IMR-90 (cell line): ENCODE measurements around the gene PLD1. TPM values are rescaled to one million over a fixed set of nuclear protein-coding genes. Genes with fewer than 3 reads are reported as not detected.

Source experiments
- ATAC-seq: fragments of 200-7000 bp; cut with Tn5 transposase; 2 replicates; pipeline ENCODE4 v1.9.1; 2020; ENCODE audit warnings: low read depth, mild to moderate bottlenecking, moderate library complexity
- BruUV-seq: library from RNA; stranded (reverse); fragments of 400-500 nt; replicated peaks from 2 replicates; lab custom pipeline; 2021; lab: Mats Ljungman, UMichigan
- CTCF ChIA-PET: fragments of 300-600 bp; formaldehyde crosslinking; extraction: SDS; loops from one replicate; lab custom pipeline; 2021; ENCODE audit warnings: antibody characterized with exemption; lab: Yijun Ruan, JAX
- POLR2A ChIA-PET: fragments of 300-600 bp; sonication (Branson Sonifier 250); formaldehyde crosslinking; loops from one replicate; lab custom pipeline; 2022; ENCODE audit warnings: antibody characterized with exemption; ENCODE audit not compliant: unreplicated experiment; lab: Charles Lee
- DNase-seq: peaks from one replicate; pipeline ENCODE4 v3.0.0; 2013
- H2AFZ ChIP-seq: replicated peaks from 2 replicates; pipeline ENCODE3; 2013; ENCODE audit warnings: low read length, mild to moderate bottlenecking; ENCODE audit not compliant: poor library complexity
- H2AK5ac ChIP-seq: 2 replicates; pipeline ENCODE4 v1.6.1; 2013; ENCODE audit warnings: low read depth, low read length, inconsistent platforms
- H2AK9ac ChIP-seq: replicated peaks from 2 replicates; pipeline ENCODE3; 2013; ENCODE audit warnings: mild to moderate bottlenecking, low read depth, low read length, moderate library complexity; ENCODE audit not compliant: poor library complexity
- H2BK120ac ChIP-seq: 2 replicates; pipeline ENCODE4 v1.6.1; 2013; ENCODE audit warnings: low read depth, low read length, inconsistent platforms
- H2BK15ac ChIP-seq: 3 replicates; pipeline ENCODE4 v1.6.1; 2013; ENCODE audit warnings: low read depth, low read length, inconsistent platforms
- H2BK20ac ChIP-seq: 2 replicates; pipeline ENCODE4 v1.6.1; 2013; ENCODE audit warnings: low read depth, mild to moderate bottlenecking, inconsistent platforms, low read length, moderate library complexity
- H2BK5ac ChIP-seq: 2 replicates; pipeline ENCODE4 v1.6.1; 2013; ENCODE audit warnings: mild to moderate bottlenecking, low read depth, low read length, inconsistent platforms; ENCODE audit not compliant: poor library complexity, severe bottlenecking
- H3K14ac ChIP-seq: replicated peaks from 2 replicates; pipeline ENCODE4 v1.6.1; 2013; ENCODE audit warnings: low read depth, low read length, inconsistent platforms
- H3K18ac ChIP-seq: 2 replicates; pipeline ENCODE4 v1.6.1; 2013; ENCODE audit warnings: low read depth, low read length, control low read depth
- H3K23ac ChIP-seq: 2 replicates; pipeline ENCODE4 v1.6.1; 2013; ENCODE audit warnings: low read depth, low read length, inconsistent platforms
- H3K27ac ChIP-seq: 2 replicates; pipeline ENCODE4 v1.5.1; 2013; ENCODE audit warnings: mild to moderate bottlenecking, control low read depth, low read length; ENCODE audit not compliant: insufficient read depth
- H3K27me3 ChIP-seq: 2 replicates; pipeline ENCODE4 v1.6.1; 2013; ENCODE audit warnings: low read length; ENCODE audit not compliant: control insufficient read depth, insufficient read depth
- H3K36me3 ChIP-seq: 2 replicates; pipeline ENCODE4 v1.6.1; 2013; ENCODE audit warnings: low read length, mixed read lengths; ENCODE audit not compliant: control insufficient read depth, insufficient read depth
- H3K4ac ChIP-seq: 2 replicates; pipeline ENCODE4 v1.6.1; 2013; ENCODE audit warnings: low read depth, low read length, inconsistent platforms
- H3K4me1 ChIP-seq: 2 replicates; pipeline ENCODE4 v1.6.1; 2013; ENCODE audit warnings: low read length, mixed read lengths; ENCODE audit not compliant: control insufficient read depth, insufficient read depth
- H3K4me2 ChIP-seq: 2 replicates; pipeline ENCODE4 v1.6.1; 2013; ENCODE audit warnings: low read depth, mild to moderate bottlenecking, control low read depth, low read length, moderate library complexity
- H3K4me3 ChIP-seq: 2 replicates; pipeline ENCODE4 v1.5.1; 2013; ENCODE audit warnings: low read depth, mild to moderate bottlenecking, control low read depth, low read length, moderate library complexity; ENCODE audit not compliant: insufficient read depth
- H3K56ac ChIP-seq: 2 replicates; pipeline ENCODE4 v1.6.1; 2013; ENCODE audit warnings: low read length, inconsistent platforms; ENCODE audit not compliant: insufficient read depth; ENCODE audit errors: extremely low read depth
- H3K79me1 ChIP-seq, 2 experiments: 2 replicates each; pipeline ENCODE4 v1.6.1; 2013; ENCODE audit warnings: low read length in 2 of 2, inconsistent platforms in 1 of 2, low read depth in 1 of 2
- H3K9ac ChIP-seq: 2 replicates; pipeline ENCODE4 v1.6.1; 2013; ENCODE audit warnings: low read depth, low read length, control low read depth
- H3K9me1 ChIP-seq: 2 replicates; pipeline ENCODE4 v1.6.1; 2013; ENCODE audit warnings: low read length, inconsistent platforms; ENCODE audit not compliant: insufficient read depth
- H3K9me3 ChIP-seq: 2 replicates; pipeline ENCODE4 v1.6.1; 2013; ENCODE audit warnings: low read length; ENCODE audit not compliant: control insufficient read depth, insufficient read depth
- H4K20me1 ChIP-seq: 2 replicates; pipeline ENCODE4 v1.6.1; 2013; ENCODE audit warnings: low read length, inconsistent platforms; ENCODE audit not compliant: insufficient read depth
- H4K5ac ChIP-seq: 2 replicates; pipeline ENCODE4 v1.6.1; 2013; ENCODE audit warnings: mild to moderate bottlenecking, low read depth, low read length, control low read depth
- H4K8ac ChIP-seq, 2 experiments: 2 replicates each; pipeline ENCODE4 v1.6.1; 2013; ENCODE audit warnings: low read depth in 2 of 2, low read length in 2 of 2, control low read depth in 1 of 2, inconsistent platforms in 1 of 2
- H4K91ac ChIP-seq: 2 replicates; pipeline ENCODE4 v1.6.1; 2013; ENCODE audit warnings: low read depth, low read length, inconsistent platforms; ENCODE audit not compliant: insufficient read depth
- CEBPB ChIP-seq: IDR thresholded peaks from 2 replicates; pipeline ENCODE4 v1.6.1; 2012; ENCODE audit warnings: low read depth, low read length, improper control_type of control experiment
- FOS ChIP-seq: fragments of 150-350 bp; IDR thresholded peaks from 2 replicates; pipeline ENCODE4 v1.6.1; 2016; ENCODE audit warnings: low read depth, low read length
- MAFK ChIP-seq: IDR thresholded peaks from 2 replicates; pipeline ENCODE4 v1.6.1; 2012; ENCODE audit warnings: low read depth, low read length, improper control_type of control experiment
- MAZ ChIP-seq: IDR thresholded peaks from 2 replicates; pipeline ENCODE4 v1.6.1; 2012; ENCODE audit warnings: low read depth, mild to moderate bottlenecking, low read length, improper control_type of control experiment, moderate library complexity, borderline replicate concordance
- POLR2A ChIP-seq: IDR thresholded peaks from 2 replicates; pipeline ENCODE4 v1.6.1; 2012; ENCODE audit warnings: mild to moderate bottlenecking, low read depth, low read length
- RCOR1 ChIP-seq: IDR thresholded peaks from 2 replicates; pipeline ENCODE4 v1.6.1; 2012; ENCODE audit warnings: mild to moderate bottlenecking, low read length, improper control_type of control experiment; ENCODE audit not compliant: insufficient replicate concordance
- SMC3 ChIP-seq: fragments of 150-350 bp; IDR thresholded peaks from 2 replicates; pipeline ENCODE4 v1.6.1; 2016; ENCODE audit warnings: low read depth, mild to moderate bottlenecking, antibody characterized with exemption, low read length, moderate library complexity
- WGBS, 2 experiments: methylation state at CpG; one replicate each; pipeline versions ENCODE4 v1.1.5 to v1.1.7; 2013; ENCODE audit warnings: missing lambda C conversion rate in 2 of 2; ENCODE audit not compliant: insufficient read length in 1 of 2; ENCODE audit errors: extremely low coverage in 2 of 2; 5-methylcytosine and 5-hydroxymethylcytosine counted together
- dilution Hi-C: fragments of 300-500 bp; cut with HindIII; formaldehyde crosslinking; loops from one replicate; pipeline ENCODE4 v1.14.3; 2018; ENCODE audit warnings: low sequenced_read_pairs; ENCODE audit not compliant: unreplicated experiment
- in situ Hi-C: fragments of 300-500 bp; cut with MboI; formaldehyde crosslinking; loops from 3 replicates; pipeline ENCODE4 v1.14.3; 2019; ENCODE audit warnings: low sequenced_read_pairs, inconsistent platforms, mixed read lengths
- intact Hi-C: fragments of 100-400 bp; cut with micrococcal nuclease; formaldehyde crosslinking; loops from 2 replicates; pipeline ENCODE4 v1.10.0; 2022
- polyA plus RNA-seq, 3 experiments: library from polyadenylated mRNA; depleted of rRNA; stranded (reverse); fragments of >200 nt; gene quantifications; 2 replicates each; pipeline ENCODE4 v1.2.3, GENCODE V29; 2012; ENCODE audit warnings: low replicate concordance in 1 of 3
- total RNA-seq: library from RNA; depleted of rRNA; stranded (reverse); fragments of >200 nt; gene quantifications from 2 replicates; pipeline ENCODE4 v1.2.3, GENCODE V29; 2012

The PLD1 gene
- total and polyA plus RNA-seq, 2 of the 4 experiments (the other 2 are of a cell fraction): 3.3 to 9.7 TPM

- no peak overlapping the region for H4K8ac ChIP-seq
- ChIA-PET POLR2A (no interaction called here), CTCF (interaction anchor here (1.0 to 1.8 kb wide), 2 partner anchors 9 to 197 kb away, joined by 3 to 4 read pairs; no protein-coding TSS in a partner anchor)
- H3K9me3 ChIP-seq: no peaks in the 10 kb centered on the region
- no peak overlapping the region for H3K4me3 ChIP-seq
- no peak overlapping the region for H3K14ac ChIP-seq
- H3K79me1 ChIP-seq: 0 out of 4 replicates have a peak, but pooled peaks cover 0 to 4% of the 10 kb centered on the region in 2 experiments
- dilution Hi-C loops: no loop called here
- no peak overlapping the region for H2AFZ ChIP-seq
- H2BK15ac ChIP-seq: no peak overlapping the region
- no peak overlapping the region for H4K91ac ChIP-seq
- no TSS peak for BruUV-seq
- no peak overlapping the region for H3K4ac ChIP-seq
- H3K36me3 ChIP-seq: no peaks in the 10 kb centered on the region
- H3K18ac ChIP-seq: no peak overlapping the region
- no peak overlapping the region for H2BK20ac ChIP-seq
- no peak overlapping the region for H2BK5ac ChIP-seq
- no peak overlapping the region for H3K9ac ChIP-seq
- H3K4me1 ChIP-seq: peaks cover 11% of the 10 kb centered on the region
- DNase-seq: no peak
- peak overlapping the region; percentile 15; the same call in 1 of the 2 replicates for H2AK5ac ChIP-seq
- no peak overlapping the region for H2BK120ac ChIP-seq
- no peak overlapping the region for H4K5ac ChIP-seq
- H2AK9ac ChIP-seq: no peak overlapping the region
- ATAC-seq: no peak
- intact Hi-C loops: no loop called here
- no peak overlapping the region for H3K23ac ChIP-seq
- 100% methylated on average over 1 of the region's 2 CpGs; no CpG with 5 or more reads in 1 of the 2 experiments for WGBS, 2 experiments
- H3K9me1 ChIP-seq: no peaks in the 10 kb centered on the region; the same call in none of the 2 replicates
- no peaks in the 10 kb centered on the region for H4K20me1 ChIP-seq
- TF ChIP-seq MAFK: no peak
- no peak for TF ChIP-seq CEBPB
- no peak for TF ChIP-seq FOS
- TF ChIP-seq MAZ: no peak
- no peak for TF ChIP-seq POLR2A
- TF ChIP-seq RCOR1: no peak
- no peak for TF ChIP-seq SMC3
- no peak overlapping the region for H3K56ac ChIP-seq
- H3K27ac ChIP-seq: no peak overlapping the region
- in situ Hi-C loops: no loop called here
- no peak overlapping the region for H3K4me2 ChIP-seq
- no peaks in the 10 kb centered on the region for H3K27me3 ChIP-seq
Observed at GRCh38 chr3:171839270-171839669, 29.0 kb upstream of the PLD1 start.
